Neural progenitor cell (in vitro differentiated cells): Measurements from ENCODE around the gene CCL3. TPM values are rescaled to one million over a fixed set of nuclear protein-coding genes. Genes with fewer than 3 reads are reported as not detected.
"Not testable (repeated sequence)": the region's sequence is repeated elsewhere in the genome, so short reads cannot be mapped to it uniquely, and the experiment has no call there.

Source experiments
- DNase-seq: peaks from one replicate; pipeline ENCODE4 v3.0.0-alpha.2; 2016; ENCODE audit warnings: low spot score
- H2AFZ ChIP-seq: fragments of 200-600 bp; sonication (generic); replicated peaks from 2 replicates; pipeline ENCODE4 v1.6.1; 2016; ENCODE audit warnings: antibody characterized with exemption
- H3F3A ChIP-seq: fragments of 200-600 bp; sonication (generic); 2 replicates; pipeline ENCODE4 v1.6.1; 2016; ENCODE audit warnings: antibody characterized with exemption, low read depth
- H3K27ac ChIP-seq: fragments of 200-600 bp; sonication (generic); 2 replicates; pipeline ENCODE4 v1.5.1; 2016; ENCODE audit warnings: mild to moderate bottlenecking
- H3K27me3 ChIP-seq: fragments of 200-600 bp; sonication (generic); 2 replicates; pipeline ENCODE4 v1.6.1; 2016; ENCODE audit warnings: mild to moderate bottlenecking, moderate library complexity
- H3K36me3 ChIP-seq: fragments of 200-600 bp; sonication (generic); 2 replicates; pipeline ENCODE4 v1.5.1; 2016
- H3K4me1 ChIP-seq: fragments of 200-600 bp; sonication (generic); 2 replicates; pipeline ENCODE4 v1.6.1; 2016; ENCODE audit warnings: mixed run types
- H3K4me2 ChIP-seq: fragments of 200-600 bp; sonication (generic); 2 replicates; pipeline ENCODE4 v1.6.1; 2016
- H3K4me3 ChIP-seq: fragments of 200-600 bp; sonication (generic); 2 replicates; pipeline ENCODE4 v1.5.1; 2016
- H3K79me2 ChIP-seq: fragments of 200-600 bp; sonication (generic); 2 replicates; pipeline ENCODE4 v1.6.1; 2016; ENCODE audit warnings: low read depth
- H3K9ac ChIP-seq: fragments of 200-600 bp; sonication (generic); 2 replicates; pipeline ENCODE4 v1.6.1; 2016
- H3K9me3 ChIP-seq: fragments of 200-600 bp; sonication (generic); 2 replicates; pipeline ENCODE4 v1.5.1; 2016; ENCODE audit warnings: low read depth
- H4K20me1 ChIP-seq: fragments of 200-600 bp; sonication (generic); 2 replicates; pipeline ENCODE4 v1.6.1; 2016; ENCODE audit warnings: low read depth
- H3K27ac Mint-ChIP-seq: 3 replicates; pipeline ENCODE4 v1.8.0; 2021; ENCODE audit warnings: mixed read lengths
- H3K27me3 Mint-ChIP-seq: 2 replicates; pipeline ENCODE4 v1.8.0; 2022; ENCODE audit warnings: low read depth, mild to moderate bottlenecking, inconsistent platforms, moderate library complexity, mixed read lengths; ENCODE audit not compliant: insufficient read depth
- H3K36me3 Mint-ChIP-seq: 3 replicates; pipeline ENCODE4 v1.8.0; 2021; ENCODE audit warnings: mixed read lengths
- H3K4me1 Mint-ChIP-seq: 3 replicates; pipeline ENCODE4 v1.8.0; 2021; ENCODE audit warnings: mixed read lengths
- H3K4me3 Mint-ChIP-seq: 3 replicates; pipeline ENCODE4 v1.8.0; 2021; ENCODE audit warnings: mild to moderate bottlenecking, moderate library complexity, mixed read lengths
- H3K9me3 Mint-ChIP-seq: 3 replicates; pipeline ENCODE4 v1.8.0; 2020; ENCODE audit warnings: mixed read lengths
- EZH2 ChIP-seq: fragments of 200-600 bp; sonication (generic); IDR thresholded peaks from 2 replicates; pipeline ENCODE4 v1.6.1; 2017; ENCODE audit warnings: antibody characterized with exemption, mild to moderate bottlenecking, moderate library complexity
- EZH2phosphoT487 ChIP-seq: fragments of 200-600 bp; sonication (generic); IDR thresholded peaks from 2 replicates; pipeline ENCODE4 v1.6.1; 2017; ENCODE audit warnings: antibody characterized with exemption
- total RNA-seq: library from RNA; depleted of rRNA; stranded (reverse); fragments of >200 nt; gene quantifications from 2 replicates; pipeline ENCODE4 v1.2.3, GENCODE V29; 2015; ENCODE audit warnings: low replicate concordance
- TF ChIP-seq, protein P1 (sequence below): fragments of 200-600 bp; sonication (generic); IDR thresholded peaks from 2 replicates; pipeline ENCODE4 v1.5.1; 2017; ENCODE audit warnings: antibody characterized with exemption, mild to moderate bottlenecking

The CCL3 gene
- total RNA-seq, 1 donor from 2014 or later = not detected

GRCh38 chr17:36118477-36119353, 28.8 kb upstream of the CCL3 start:
- no peak overlapping the region for H3K27ac ChIP-seq
- H3K9me3 ChIP-seq = no peaks in the 10 kb centered on the region
- no peak overlapping the region for H2AFZ ChIP-seq
- TF ChIP-seq EZH2phosphoT487 (no peak), EZH2 (no peak)
- TF ChIP-seq, protein P1, sequence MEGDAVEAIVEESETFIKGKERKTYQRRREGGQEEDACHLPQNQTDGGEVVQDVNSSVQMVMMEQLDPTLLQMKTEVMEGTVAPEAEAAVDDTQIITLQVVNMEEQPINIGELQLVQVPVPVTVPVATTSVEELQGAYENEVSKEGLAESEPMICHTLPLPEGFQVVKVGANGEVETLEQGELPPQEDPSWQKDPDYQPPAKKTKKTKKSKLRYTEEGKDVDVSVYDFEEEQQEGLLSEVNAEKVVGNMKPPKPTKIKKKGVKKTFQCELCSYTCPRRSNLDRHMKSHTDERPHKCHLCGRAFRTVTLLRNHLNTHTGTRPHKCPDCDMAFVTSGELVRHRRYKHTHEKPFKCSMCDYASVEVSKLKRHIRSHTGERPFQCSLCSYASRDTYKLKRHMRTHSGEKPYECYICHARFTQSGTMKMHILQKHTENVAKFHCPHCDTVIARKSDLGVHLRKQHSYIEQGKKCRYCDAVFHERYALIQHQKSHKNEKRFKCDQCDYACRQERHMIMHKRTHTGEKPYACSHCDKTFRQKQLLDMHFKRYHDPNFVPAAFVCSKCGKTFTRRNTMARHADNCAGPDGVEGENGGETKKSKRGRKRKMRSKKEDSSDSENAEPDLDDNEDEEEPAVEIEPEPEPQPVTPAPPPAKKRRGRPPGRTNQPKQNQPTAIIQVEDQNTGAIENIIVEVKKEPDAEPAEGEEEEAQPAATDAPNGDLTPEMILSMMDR = no peak
- H3K4me1 ChIP-seq = peaks cover 14% of the 10 kb centered on the region
- H3K27me3 Mint-ChIP-seq = peaks cover 4% of the 10 kb centered on the region
- H3K79me2 ChIP-seq = no peaks in the 10 kb centered on the region
- H3K4me2 ChIP-seq = peak overlapping the region; percentile 12
- H3K27ac Mint-ChIP-seq = no peak overlapping the region
- H3K27me3 ChIP-seq = no peaks in the 10 kb centered on the region
- no peak overlapping the region for H3K9ac ChIP-seq
- no peaks in the 10 kb centered on the region for H3K4me1 Mint-ChIP-seq
- peaks cover 3% of the 10 kb centered on the region for H3K9me3 Mint-ChIP-seq
- H4K20me1 ChIP-seq = no peaks in the 10 kb centered on the region
- no peaks in the 10 kb centered on the region for H3K36me3 ChIP-seq
- H3K36me3 Mint-ChIP-seq = no peaks in the 10 kb centered on the region
- no peak for DNase-seq
- H3F3A ChIP-seq = peaks cover 4% of the 10 kb centered on the region
- H3K4me3 ChIP-seq = no peak overlapping the region
- H3K4me3 Mint-ChIP-seq = no peak overlapping the region

GRCh38 chr17:36117505-36118382, 27.8 kb upstream of the CCL3 start:
- H3K27ac Mint-ChIP-seq = no peak overlapping the region
- peaks cover 4% of the 10 kb centered on the region for H3K27me3 Mint-ChIP-seq
- H3K36me3 Mint-ChIP-seq = no peaks in the 10 kb centered on the region

DNA sequence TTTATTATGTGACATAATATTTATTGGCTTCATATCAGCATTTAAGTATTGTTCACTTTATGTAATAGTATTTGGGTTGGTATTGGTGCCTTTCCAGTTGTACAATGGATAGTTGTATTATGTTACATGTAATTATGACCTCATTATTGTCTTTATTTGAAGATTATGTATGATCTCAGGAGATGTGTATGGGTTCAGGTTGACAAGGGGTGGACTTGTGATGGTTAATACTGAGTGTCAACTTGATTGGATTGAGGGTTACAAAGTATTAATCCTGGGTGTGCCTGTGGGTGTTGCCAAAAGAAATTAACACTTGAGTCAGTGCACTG, 25.7 kb upstream of the CCL3 start:
- not testable (repeated sequence) for H3K9ac ChIP-seq, H3K27me3 Mint-ChIP-seq, H3K9me3 ChIP-seq, H3K4me2 ChIP-seq, H3K4me1 Mint-ChIP-seq, H3K4me3 ChIP-seq, H2AFZ ChIP-seq, H3K36me3 Mint-ChIP-seq, H3K36me3 ChIP-seq, DNase-seq, H3K27ac Mint-ChIP-seq, H3K27me3 ChIP-seq, H3K27ac ChIP-seq, H3K4me3 Mint-ChIP-seq, H3K79me2 ChIP-seq, H3F3A ChIP-seq, H4K20me1 ChIP-seq
- H3K4me1 ChIP-seq = peaks cover 20% of the 10 kb centered on the region
- H3K9me3 Mint-ChIP-seq = peaks cover 10% of the 10 kb centered on the region

More at GRCh38 chr17:36117505-36118382, 27.8 kb upstream of the CCL3 start:
- Histone ChIP-seq H3K27ac (no peak overlapping the region), H3F3A (peaks cover 4% of the 10 kb centered on the region), H2AFZ (no peak overlapping the region), H3K9me3 (no peaks in the 10 kb centered on the region), H3K9ac (no peak overlapping the region), H3K79me2 (no peaks in the 10 kb centered on the region), H3K4me1 (peaks cover 14% of the 10 kb centered on the region), H3K36me3 (no peaks in the 10 kb centered on the region), H3K4me3 (no peak overlapping the region), H3K27me3 (no peaks in the 10 kb centered on the region), H4K20me1 (no peaks in the 10 kb centered on the region), H3K4me2 (peak overlapping the region; percentile 12)
- Mint-ChIP-seq H3K4me3 (no peak overlapping the region), H3K9me3 (peaks cover 3% of the 10 kb centered on the region), H3K4me1 (no peaks in the 10 kb centered on the region)
- TF ChIP-seq, protein P1 = no peak
- TF ChIP-seq EZH2phosphoT487 = no peak
- no peak for TF ChIP-seq EZH2
- DNase-seq = peak; percentile 21

DNA sequence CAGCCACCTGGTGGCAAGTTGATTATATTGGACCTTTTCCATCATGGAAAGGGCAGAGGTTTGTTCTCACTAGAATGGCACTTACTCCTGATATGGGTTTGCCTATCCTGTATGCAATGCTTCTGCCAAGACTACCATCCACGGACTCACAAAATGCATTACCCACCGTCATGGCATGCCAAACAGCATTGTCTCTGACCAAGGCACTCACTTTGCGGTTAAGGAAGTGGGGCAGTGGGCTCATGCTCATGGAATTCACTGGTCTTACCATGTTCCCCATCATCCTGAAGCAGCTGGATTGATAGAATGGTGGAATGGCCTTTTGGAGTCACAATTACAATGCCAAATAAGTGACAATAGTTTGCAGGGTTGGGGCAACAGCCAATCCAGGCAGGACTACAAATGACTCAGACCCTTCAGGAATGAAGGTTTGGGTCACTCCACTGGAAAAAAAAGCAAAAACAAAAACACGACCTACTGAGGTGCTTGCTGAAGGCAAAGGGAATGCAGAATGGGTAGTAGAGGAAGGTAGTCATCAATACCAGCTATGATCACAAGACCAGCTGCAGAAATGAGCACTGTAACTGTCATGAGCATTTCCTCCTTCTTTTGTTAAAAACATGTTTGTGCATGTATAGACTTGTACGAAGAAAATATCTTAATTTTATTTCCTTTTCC, 25.2 kb upstream of the CCL3 start:
- H3K4me3 ChIP-seq, H3K36me3 ChIP-seq, H3K27me3 Mint-ChIP-seq, H3K4me2 ChIP-seq, H3K9me3 ChIP-seq, H3K27ac Mint-ChIP-seq, H3K4me3 Mint-ChIP-seq, H3K4me1 Mint-ChIP-seq, H4K20me1 ChIP-seq, H3K27me3 ChIP-seq, DNase-seq, H2AFZ ChIP-seq, H3K79me2 ChIP-seq, H3K36me3 Mint-ChIP-seq, H3K27ac ChIP-seq, H3F3A ChIP-seq, H3K9ac ChIP-seq: not testable (repeated sequence)
- peaks cover 20% of the 10 kb centered on the region for H3K4me1 ChIP-seq
- H3K9me3 Mint-ChIP-seq = peaks cover 10% of the 10 kb centered on the region

DNA sequence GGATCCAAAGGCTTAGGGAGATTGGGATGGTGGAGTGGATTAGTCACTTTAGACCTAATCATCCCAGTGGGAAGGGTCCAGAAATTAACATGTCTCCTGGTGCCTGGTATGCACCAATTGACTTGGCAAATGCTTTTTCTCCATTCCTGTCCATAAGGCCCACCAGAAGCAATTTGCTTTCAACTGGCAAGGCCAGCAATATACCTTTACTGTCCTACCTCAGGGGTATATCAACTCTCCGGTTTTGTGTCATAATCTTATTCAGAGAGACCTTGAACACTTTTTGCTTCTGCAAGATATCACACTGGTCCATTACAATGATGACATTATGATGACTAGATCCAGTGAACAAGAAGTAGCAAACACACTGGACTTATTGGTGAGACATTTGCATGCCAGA, 23.2 kb upstream of the CCL3 start:
- not testable (repeated sequence) for H3K4me1 Mint-ChIP-seq, H4K20me1 ChIP-seq, H3K27ac ChIP-seq, H3K27me3 ChIP-seq, H3K4me2 ChIP-seq, H3K79me2 ChIP-seq, H3K4me3 ChIP-seq, H3K27me3 Mint-ChIP-seq, H3K36me3 Mint-ChIP-seq, H3K27ac Mint-ChIP-seq, H2AFZ ChIP-seq, H3F3A ChIP-seq, H3K9me3 ChIP-seq, DNase-seq, H3K9ac ChIP-seq, H3K4me3 Mint-ChIP-seq, H3K36me3 ChIP-seq
- peaks cover 14% of the 10 kb centered on the region for H3K4me1 ChIP-seq
- H3K9me3 Mint-ChIP-seq = peaks cover 10% of the 10 kb centered on the region
